Uterus (tissue), 2 donors: ENCODE results near the gene KRTAP5-10.

Experiments
- CTCF ChIP-seq, 4 experiments: fragments of 200-600 bp in 2 of 4; fragments of 450-650 bp in 2 of 4; sonication (generic) in 2 of 4; IDR thresholded peaks; one replicate each; pipeline ENCODE4 v1.5.1; 2016 to 2019; ENCODE audit warnings: antibody characterized with exemption in 4 of 4, mild to moderate bottlenecking in 2 of 4, moderate library complexity in 1 of 4
- POLR2A ChIP-seq, 2 donors: fragments of 450-650 bp; IDR thresholded peaks; one replicate each; pipeline ENCODE4 v1.6.1; 2016; ENCODE audit warnings: antibody characterized with exemption in 2 of 2, mild to moderate bottlenecking in 1 of 2, moderate library complexity in 1 of 2

GRCh38 chr11:71551711-71552110 lies 13.7 kb upstream of the KRTAP5-10 start:
- no peak for TF ChIP-seq CTCF (IDR thresholded peaks at IDR 0.05)
- no peak for TF ChIP-seq POLR2A (IDR thresholded peaks at IDR 0.05)
